Neural cell (in vitro differentiated cells): ENCODE measurements around the gene TRIO.

Experiments used
- CTCF ChIP-seq: fragments of 450-650 bp; IDR thresholded peaks from 2 replicates; pipeline ENCODE4 v1.5.1; 2014; ENCODE audit warnings: antibody characterized with exemption, mild to moderate bottlenecking, moderate library complexity; ENCODE audit not compliant: poor library complexity, severe bottlenecking
- EP300 ChIP-seq: fragments of 450-650 bp; conservative IDR thresholded peaks from 2 replicates; pipeline ENCODE4 v1.6.1; 2014; ENCODE audit warnings: antibody characterized with exemption, mild to moderate bottlenecking, moderate library complexity; ENCODE audit not compliant: poor library complexity, severe bottlenecking
- EZH2 ChIP-seq: fragments of 200-600, 300-800 bp; shearing (Covaris generic), sonication (generic); IDR thresholded peaks from 2 replicates; pipeline ENCODE4 v1.6.1; 2014; ENCODE audit warnings: antibody characterized with exemption, low read length, borderline replicate concordance, mild to moderate bottlenecking; ENCODE audit not compliant: insufficient read depth, poor library complexity, severe bottlenecking

GRCh38 chr5:14507156-14507941 is 364.2 kb downstream of the TRIO start:
- no peak for TF ChIP-seq CTCF
- TF ChIP-seq EZH2, result no peak
- TF ChIP-seq EP300, result no peak
